LHCN-M2 (cell line): ENCODE results near the gene NLRP9. TPM values are rescaled to one million over a fixed set of nuclear protein-coding genes. Genes with fewer than 3 reads are reported as not detected.

ENCODE experiments used
- DNase-seq: peaks from one replicate; pipeline ENCODE4 v3.0.0-alpha.2; 2012; ENCODE audit warnings: low read depth
- total RNA-seq: library from RNA; depleted of rRNA; stranded (reverse); fragments of >200 nt; gene quantifications from 2 replicates; pipeline ENCODE4 v1.2.3, GENCODE V29; 2014

The NLRP9 gene
- total RNA-seq, 1 experiment from 2014 or later, result not detected

DNA sequence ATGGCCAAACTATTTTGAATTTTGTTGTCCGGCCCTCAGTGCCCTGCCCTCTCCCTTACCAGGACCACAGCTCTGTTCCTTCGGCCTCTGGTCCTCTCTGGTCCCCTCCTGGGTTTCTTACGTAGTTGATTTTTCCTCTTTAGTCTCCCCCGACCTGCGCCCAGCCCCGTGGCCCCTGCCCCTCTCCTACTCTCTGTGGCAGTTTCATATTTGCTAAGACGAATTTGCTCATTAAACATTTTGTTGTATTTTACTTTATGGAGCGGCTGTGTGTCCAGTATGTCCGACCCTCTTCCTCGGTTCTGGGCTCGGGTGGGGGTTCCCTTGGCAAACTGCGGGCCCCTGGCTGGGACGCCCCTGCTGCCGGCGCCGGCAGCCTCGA lies 63.8 kb downstream of the NLRP9 start:
- no peak for DNase-seq

DNA sequence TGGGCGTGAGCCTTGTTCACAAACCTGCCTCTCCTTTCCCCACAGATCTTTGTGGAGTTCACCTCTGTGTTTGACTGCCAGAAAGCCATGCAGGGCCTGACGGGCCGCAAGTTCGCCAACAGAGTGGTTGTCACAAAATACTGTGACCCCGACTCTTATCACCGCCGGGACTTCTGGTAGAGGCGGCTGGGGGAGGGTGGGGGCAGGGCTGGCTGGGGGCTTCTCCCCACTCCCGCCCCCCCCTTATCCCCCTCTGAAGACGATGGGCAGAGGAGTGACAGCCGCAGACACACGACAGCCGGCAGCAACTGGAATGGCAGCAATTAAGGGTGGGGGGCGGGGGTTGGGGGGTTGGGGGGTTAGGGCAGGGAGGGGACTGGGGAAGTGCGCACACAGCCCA lies 64.3 kb downstream of the NLRP9 start:
- no peak for DNase-seq

DNA sequence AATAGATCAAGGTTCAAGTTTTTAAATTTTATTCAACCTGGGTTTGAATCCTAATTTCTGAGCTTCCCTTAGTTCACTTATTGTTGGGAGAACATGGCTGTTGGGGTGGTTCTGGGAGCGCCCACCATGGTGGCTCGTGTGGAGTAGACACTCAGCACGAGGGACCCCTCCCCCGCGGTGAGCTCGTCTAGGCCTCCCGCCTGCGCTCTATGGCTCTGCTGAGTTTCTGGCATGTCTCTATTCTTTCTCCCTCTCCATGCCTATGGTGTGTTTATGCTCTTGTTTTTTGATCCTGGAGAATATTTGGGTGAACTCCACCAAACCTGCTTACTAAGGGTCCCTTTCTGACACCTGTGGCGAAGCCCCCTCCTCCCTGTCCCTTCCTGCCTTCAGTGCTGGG lies 64.7 kb downstream of the NLRP9 start:
- DNase-seq, result no peak

DNA sequence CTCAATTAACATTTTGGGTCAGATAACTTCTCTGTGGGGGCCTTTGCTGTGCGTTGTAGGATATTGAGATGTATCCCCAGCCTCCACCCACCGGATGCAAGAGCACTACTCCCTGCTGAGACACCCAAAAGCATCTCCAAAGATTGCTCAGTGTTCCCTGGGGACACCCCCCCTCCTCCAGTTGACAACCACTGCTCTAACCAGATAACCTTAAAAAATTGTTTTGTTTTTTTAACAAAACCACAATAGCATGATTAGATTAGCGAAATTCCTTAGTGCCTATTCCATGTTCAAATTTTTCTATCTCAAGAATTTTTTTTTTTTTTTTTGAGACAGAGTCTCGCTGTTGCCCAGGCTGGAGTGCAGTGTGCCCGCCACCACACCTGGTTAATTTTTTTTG lies 65.8 kb downstream of the NLRP9 start:
- peak; percentile 60 for DNase-seq

DNA sequence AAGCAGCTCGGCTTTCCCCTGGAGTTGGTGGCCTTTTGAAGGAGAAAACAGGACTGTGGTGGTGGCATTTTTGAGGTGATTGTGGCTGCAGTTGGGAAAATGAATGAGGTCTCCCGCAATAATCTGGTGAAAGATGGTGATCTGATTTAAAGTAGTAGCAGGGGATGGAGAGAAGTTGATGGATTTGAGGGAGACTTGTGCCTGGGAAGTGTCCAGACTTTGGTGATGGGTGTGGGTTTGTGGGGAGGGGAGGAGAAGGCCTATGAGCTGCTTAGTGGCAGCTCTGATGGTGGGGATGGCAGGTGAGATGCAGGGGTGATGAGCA lies 67.2 kb downstream of the NLRP9 start:
- no peak for DNase-seq

DNA sequence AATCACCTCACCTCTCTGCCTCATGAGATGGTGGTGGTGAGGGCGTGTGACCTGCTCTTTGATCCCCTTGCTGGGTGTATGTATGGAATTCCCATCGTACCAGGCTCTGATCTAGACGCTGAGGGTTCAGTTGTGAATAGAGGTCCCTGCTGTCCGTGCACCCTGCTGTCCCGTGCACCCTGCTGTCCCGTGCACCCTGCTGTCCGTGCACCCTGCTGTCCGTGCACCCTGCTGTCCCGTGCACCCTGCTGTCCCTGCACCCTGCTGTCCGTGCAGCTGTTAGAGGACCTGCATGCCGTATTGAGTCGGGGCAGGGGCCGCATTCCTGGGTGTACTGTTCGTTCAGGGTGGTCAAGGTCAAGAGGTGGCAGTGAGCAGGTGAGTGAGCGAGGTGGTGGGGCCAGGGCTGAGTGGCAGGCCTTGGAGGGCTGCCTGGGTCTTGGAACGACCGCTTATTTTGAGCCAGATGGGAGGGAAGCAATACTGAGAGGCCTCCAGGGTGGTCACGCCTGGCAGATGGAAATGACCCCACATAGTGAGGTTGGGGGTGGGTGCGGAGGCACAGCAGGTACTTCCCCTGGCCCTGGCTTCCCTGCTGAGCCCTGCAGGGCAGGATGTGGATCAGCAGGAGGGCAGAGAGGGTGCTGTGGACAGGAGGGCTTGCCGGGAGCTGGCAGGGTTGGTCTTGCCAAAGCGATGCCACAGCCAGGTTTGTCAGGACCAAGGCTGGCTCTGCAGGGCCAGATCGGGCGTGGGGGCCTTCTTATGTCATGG lies 67.7 kb downstream of the NLRP9 start:
- DNase-seq, result no peak

DNA sequence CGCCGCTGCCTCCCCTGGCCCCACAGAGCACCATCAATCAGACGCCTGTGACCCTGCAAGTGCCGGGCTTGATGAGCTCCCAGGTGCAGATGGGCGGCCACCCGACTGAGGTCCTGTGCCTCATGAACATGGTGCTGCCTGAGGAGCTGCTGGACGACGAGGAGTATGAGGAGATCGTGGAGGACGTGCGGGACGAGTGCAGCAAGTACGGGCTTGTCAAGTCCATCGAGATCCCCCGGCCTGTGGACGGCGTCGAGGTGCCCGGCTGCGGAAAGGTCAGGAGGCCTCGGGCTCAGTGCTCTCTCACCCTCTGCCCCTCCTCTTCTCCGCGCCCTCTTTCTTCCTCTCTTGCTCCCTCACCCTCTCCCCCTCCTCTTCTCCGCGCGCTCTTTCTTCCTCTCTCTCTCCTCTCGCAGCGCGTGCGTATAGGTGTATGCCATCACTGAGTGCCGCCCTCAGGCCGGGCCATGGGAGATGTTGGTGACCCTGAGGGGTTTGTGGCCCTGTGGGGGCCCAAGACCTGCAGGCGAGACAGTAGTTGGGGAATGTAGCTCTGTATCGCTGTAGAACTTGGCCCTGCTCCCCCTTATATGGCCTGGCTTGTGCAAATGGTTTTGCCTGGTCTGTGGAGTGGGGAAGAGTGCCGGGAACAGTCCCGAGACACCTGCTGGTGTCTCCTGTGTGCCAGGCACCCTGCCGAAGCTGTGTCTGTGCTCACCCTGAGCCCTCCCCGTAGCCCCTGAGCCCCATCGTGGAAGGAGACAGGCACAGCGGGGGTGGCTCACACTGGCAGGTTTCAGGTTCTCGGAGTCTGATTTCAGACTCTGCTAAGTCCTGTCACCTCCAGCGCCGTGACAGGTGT lies 68.6 kb downstream of the NLRP9 start:
- DNase-seq, result no peak

DNA sequence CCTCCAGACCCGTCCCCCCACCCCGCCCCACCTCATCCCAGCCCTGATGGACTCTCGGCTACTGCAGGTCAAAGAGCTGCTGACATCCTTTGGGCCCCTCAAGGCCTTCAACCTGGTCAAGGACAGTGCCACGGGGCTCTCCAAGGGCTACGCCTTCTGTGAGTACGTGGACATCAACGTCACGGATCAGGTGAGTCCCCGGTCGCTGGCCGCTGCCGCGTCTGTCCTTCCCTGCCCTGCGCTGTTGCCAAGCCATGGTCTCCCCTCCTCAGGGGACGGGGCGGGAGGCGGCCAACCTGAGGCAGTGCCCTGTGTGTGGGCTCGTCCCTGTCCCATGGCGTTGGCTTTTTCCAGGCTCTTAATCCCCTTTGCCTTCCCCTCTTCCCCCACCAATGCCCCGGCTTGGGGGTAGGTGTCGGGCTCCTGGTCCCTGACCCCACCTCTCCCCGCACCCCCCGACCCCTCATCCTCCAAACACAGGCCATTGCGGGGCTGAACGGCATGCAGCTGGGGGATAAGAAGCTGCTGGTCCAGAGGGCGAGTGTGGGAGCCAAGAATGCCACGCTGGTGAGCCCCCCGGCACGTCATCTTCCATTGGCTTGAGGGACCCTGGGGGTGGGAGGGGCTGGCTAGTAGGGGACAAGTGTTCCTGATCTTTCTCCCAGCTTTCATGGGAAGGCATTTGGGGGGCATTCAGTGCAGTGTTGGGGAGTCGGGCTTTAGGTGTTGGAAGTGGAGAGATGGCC lies 69.4 kb downstream of the NLRP9 start:
- DNase-seq, result no peak

DNA sequence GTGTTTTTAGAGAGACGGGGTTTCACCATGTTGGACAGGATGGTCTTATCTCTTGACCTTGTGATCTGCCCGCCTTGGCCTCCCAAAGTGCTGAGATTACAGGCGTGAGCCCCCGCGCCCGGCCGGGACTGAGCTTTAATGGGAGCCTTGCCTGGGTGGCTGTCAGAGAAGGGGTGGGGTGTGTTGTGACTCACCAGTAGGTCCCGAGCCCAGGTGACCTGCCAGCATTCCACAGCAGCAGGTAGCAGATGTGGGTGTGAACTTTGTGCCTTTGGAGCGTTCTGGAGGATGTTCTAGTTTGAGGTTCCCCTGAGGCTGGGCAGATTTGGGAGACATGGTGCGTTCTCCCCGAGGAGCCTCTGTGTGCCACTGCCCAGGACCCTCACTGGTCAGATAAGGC lies 70.2 kb downstream of the NLRP9 start:
- DNase-seq, result no peak

DNA sequence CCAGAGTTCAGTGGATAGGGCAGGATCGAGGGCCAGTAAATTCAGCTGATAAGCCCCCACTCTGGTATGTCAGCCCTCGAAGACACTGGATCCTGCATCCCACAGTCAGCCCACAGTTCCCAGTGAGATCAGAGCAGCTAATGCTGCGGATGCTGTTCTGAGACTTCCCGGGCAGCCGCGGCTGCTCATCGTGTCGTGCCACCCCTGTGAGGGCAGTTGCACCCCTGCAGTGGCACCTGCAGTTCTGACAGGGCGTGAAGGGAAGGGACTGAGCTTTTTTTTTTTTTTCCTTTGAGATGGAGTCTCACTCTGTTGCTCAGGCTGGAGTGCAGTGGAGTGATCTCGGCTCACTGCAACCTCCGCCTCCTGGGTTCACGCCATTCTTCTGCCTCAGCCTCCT lies 70.7 kb downstream of the NLRP9 start:
- no peak for DNase-seq

DNA sequence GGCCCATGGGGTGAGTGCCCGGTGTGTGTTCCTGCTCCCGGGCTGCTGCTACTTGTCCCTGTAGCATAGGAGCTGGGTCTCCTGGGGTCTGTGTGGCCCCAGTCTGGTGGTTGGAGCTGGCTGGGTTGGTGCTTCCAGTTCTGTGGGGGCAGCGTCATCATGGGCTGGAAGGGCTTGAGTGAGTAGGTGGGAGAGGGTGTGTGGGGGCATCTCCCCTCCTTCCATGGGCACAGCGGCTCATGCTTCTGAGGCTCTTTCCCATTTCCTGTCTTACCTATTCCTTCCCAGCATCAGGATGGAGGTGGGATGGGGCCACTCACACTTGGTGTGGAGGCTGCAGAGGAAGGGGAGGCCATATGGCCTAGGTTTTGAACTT lies 71.2 kb downstream of the NLRP9 start:
- no peak for DNase-seq

DNA sequence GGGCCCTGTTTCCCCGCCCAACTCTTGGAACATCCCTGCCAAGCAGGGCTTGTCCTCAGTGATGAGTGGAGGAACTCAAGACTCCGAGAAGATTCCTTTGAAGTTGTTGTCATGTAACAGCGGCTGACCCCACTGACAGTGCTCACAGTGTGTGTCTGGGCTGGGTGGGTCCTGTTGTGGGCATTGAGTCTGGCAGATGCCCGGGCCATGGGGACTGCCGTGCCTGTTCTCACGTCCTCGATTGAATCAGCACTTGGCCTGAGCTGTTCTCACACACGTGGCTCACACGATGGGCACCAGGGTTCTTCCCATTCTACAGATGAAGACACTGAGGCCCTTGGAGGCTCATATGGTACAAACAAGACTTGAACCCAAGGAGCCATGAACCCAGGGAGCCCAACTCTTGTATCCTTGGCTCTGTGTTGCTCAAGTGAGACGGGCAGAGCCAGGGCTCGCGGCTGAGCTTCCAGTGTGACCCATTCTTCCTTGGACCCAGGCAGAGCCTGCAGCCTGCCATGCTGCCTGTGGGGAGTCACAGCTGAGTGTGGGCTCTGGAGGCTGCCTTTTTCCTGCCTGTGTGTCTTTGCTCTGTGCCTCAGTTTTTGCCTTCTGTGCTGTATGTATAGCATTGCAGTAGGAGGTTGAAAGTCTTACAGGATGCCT lies 71.7 kb downstream of the NLRP9 start:
- no peak for DNase-seq

DNA sequence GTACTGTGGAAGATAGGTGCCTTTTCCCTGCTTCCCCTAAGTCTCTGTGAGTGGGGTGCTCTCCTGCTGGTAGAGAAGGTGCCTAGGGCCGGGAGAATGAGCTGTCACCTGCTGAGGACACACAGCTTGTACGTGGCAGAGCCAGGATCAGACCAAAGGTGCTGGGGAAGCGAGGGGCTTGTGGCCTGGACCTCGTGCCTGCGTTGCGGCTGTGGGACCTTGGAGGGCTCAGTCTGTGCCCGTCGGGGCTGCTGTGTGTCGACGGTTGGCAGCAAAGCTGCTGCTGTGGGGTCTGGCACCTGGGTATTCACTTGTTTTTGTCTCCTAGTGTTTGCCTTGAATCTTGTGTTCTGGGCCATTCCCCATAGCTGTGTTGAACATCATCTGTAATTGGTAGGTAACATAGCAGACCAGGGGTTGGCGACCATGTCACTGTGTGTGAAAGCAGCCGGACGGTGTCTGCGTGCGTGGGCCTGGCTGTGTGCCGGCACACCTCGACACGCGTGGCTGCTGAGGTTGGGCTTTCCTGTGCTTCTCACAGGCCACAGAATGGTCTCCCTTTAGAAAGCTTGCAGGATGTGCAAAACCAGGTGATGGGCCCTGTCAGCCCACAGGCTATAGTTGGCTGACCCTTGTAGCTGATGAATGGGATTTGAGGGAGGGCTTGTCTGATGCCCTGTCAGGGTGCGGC lies 74.2 kb downstream of the NLRP9 start:
- DNase-seq, result no peak

DNA sequence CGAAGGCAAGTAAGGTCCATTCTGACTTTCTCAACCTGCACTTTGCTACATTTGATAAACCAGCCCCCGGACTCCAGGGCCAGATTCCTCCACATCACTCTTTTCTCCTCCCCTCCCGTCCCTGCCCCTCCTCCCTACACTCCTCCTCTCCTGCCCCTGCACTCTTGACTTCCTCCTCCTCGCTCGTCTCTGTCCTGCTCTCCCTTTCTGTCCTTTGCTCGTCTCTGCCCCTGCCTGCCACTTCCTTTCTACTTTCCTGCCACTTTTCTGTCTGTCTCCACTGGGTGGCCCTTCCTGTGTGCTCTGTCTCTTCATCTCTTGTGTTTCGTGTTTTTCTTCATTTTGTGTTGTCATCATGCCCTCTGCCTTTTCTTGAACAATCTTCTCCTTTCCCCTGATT lies 76.4 kb downstream of the NLRP9 start:
- no peak for DNase-seq

DNA sequence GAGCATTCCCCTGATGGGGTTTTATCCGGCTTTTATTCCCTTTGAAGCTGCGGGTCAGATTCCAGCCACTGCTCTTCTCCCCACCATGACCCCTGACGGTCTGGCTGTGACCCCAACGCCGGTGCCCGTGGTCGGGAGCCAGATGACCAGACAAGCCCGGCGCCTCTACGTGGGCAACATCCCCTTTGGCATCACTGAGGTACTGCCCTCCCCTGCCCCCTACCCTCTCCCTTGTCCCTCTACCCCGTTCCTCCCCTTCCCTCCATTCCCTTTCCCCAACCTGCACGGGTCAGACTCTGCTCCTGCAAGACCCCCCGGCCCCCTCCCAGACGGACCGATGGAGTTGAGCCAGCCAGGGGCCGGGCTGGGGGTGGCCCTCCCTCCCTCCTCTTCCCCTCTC lies 77.2 kb downstream of the NLRP9 start:
- DNase-seq, result no peak

DNA sequence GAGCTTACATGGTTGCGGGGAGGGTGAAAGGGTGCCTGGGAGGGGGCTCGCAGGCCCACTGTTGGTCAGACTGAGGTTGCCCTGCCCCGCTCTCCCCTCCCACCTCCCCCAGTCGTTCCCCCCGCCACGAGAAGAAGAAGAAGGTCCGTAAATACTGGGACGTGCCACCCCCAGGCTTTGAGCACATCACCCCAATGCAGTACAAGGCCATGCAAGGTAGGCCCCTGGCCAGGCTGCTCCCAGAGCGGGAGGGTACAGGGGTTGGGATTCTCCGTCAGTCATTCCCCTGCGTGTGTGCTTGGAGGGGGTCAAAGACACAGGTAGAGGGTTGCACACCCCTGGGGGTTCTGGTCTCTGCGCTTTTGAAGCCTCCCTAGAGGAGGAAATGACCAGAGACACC lies 77.8 kb downstream of the NLRP9 start:
- no peak for DNase-seq

DNA sequence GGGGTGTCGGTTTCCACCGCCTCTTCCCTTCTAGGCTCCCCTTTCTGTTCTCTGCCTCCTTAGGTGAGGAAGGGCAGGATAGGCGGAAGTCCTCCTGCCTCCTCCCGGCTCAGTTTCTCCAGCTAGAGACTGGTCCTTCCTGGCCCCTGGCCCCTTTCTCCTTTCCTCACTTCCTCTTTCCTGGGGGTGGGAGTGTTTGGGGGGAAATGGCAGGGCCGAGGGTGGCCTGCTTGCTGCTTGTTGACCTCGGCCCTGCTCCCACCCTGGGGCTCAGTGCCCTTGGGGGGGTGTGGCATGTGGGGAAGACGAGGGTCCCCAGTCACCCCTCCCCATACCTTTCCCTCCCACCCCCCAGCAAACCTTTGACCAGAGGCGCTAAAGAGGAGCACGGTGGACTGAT lies 78.4 kb downstream of the NLRP9 start:
- DNase-seq, result no peak

DNA sequence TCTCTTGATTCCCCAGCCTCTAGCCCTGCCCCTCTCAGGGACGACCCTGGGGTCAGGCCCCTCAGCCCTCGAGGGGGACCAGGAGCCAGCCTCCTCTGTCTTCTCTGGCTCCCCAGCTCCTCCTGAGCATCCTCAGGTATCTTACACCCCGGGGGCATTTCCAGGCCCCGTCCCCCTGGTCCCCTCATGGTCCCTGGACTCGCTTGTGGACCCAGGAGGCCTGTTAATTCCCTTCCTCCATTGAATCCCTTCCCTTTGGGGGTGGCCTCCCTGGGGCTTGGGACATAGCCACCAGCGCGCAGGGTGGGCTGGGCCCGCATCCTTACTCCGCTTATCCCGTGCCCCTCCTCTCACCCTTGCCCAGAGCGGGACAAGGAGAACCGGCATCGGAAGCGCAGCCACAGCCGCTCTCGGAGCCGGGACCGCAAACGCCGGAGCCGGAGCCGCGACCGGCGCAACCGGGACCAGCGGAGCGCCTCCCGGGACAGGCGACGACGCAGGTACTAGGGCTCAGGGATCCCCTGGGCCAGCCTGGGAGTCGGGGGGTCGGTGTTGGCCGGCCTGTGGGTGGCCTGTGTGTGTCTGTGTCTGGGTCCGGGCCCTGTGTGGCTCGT lies 79.2 kb downstream of the NLRP9 start:
- no peak for DNase-seq
